Breast epithelium (tissue), 3 donors: ENCODE measurements around the gene NUP210.

ENCODE experiments used
- POLR2A ChIP-seq: fragments of 450-650 bp; IDR thresholded peaks from one replicate; pipeline ENCODE4 v1.6.1; 2016; ENCODE audit warnings: antibody characterized with exemption, mild to moderate bottlenecking, moderate library complexity
- TF ChIP-seq, protein P1 (sequence below), 3 donors: fragments of 450-650 bp; IDR thresholded peaks; one replicate each; pipeline ENCODE4 v1.5.1; 2016 to 2017; ENCODE audit warnings: antibody characterized with exemption in 3 of 3, mild to moderate bottlenecking in 3 of 3, moderate library complexity in 3 of 3

DNA sequence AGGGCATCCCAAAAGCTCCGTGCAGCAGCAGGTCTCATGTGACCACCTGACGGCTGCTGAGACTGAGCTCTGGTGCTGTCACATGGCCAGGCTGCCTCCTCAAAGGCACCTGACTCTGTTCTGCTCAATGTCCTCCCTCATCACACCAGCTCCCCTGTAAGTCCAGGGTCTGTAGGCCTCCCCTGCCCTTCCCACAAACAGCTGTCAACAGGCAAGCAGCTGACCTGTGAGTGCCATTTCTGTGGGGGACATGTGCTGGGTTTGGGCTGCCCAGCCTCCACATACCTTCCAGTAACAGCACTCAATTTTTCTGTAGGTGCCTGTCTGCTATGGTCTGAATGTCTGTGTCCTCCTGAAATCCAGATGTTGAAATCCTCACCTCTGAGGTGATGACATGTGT lies 11.2 kb downstream of the NUP210 start:
- TF ChIP-seq, protein P1, sequence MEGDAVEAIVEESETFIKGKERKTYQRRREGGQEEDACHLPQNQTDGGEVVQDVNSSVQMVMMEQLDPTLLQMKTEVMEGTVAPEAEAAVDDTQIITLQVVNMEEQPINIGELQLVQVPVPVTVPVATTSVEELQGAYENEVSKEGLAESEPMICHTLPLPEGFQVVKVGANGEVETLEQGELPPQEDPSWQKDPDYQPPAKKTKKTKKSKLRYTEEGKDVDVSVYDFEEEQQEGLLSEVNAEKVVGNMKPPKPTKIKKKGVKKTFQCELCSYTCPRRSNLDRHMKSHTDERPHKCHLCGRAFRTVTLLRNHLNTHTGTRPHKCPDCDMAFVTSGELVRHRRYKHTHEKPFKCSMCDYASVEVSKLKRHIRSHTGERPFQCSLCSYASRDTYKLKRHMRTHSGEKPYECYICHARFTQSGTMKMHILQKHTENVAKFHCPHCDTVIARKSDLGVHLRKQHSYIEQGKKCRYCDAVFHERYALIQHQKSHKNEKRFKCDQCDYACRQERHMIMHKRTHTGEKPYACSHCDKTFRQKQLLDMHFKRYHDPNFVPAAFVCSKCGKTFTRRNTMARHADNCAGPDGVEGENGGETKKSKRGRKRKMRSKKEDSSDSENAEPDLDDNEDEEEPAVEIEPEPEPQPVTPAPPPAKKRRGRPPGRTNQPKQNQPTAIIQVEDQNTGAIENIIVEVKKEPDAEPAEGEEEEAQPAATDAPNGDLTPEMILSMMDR (IDR thresholded peaks at IDR 0.05): no peak
- TF ChIP-seq POLR2A: no peak
